ENCODE results near the gene SGCD. TPM values are rescaled to one million over a fixed set of nuclear protein-coding genes. Genes with fewer than 3 reads are reported as not detected.
A peak's percentile ranks its signal among the peaks of the same experiment; 100 is the strongest.

SGCD gene
- total and polyA plus RNA-seq, 10 donors, result 0.26 to 5.3 (median 1.3) TPM

DNA sequence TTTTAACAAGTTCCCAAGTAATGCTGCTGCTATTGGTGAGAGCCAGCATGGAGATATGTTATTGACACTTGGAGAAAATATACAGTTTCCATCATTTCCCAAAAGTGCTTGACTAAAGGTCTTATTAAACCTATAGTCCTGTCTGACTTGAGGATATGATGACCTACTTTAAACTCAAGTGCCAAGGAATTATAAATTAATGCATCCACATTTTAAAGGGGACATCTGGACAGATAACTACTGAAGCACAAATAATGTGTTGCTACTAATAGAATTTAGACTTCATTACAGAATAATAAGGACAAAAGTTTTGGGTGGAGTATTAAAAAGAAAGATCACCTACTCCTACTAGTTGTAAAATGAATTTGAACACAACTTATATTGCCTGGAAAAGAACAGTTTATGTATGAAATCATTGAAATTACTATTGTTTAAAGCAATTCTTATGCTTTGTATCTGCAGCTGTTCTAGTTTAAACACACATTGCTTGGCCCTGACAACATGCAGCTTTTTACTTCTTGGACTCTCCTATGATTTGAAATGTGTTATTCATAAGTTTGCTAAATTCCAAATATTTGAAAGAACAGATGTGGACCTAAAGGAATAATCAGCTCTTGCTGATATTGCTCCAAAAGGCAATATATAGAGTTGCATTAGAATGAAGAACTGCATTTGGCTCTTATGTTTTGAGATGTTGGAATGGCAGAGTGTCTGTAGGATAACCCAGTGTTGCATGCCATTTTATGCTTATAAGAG is 73.4 kb downstream of the SGCD start:
- Histone ChIP-seq H3K4me3 (no peak overlapping the region), H3K27ac (no peak overlapping the region), H3K27me3 (replicated peaks in 1 of 7) (no peaks in the 10 kb centered on the region), H3K36me3 (no peaks in the 10 kb centered on the region), H3K4me1 (peaks cover 0 to 12% (median 0%) of the 10 kb centered on the region in 6 donors), H3K9me3 (no peaks in the 10 kb centered on the region)
- intact Hi-C loops (cut with DNase I; ENCODE audit: low total_unique reads), result no loop called here
- DNase-seq, result no peak
- TF ChIP-seq POLR2AphosphoS5 (IDR thresholded peaks at IDR 0.05) (no peak), CTCF (IDR thresholded peaks at IDR 0.05 in 8 of 11, conservative IDR thresholded peaks at IDR 0.05 in 3 of 11) (no peak), POLR2A (IDR thresholded peaks at IDR 0.05) (no peak)

- Histone ChIP-seq H3K9me3 (no peaks in the 10 kb centered on the region), H3K27ac (no peak overlapping the region), H3K4me1 (peaks cover 0 to 12% (median 0%) of the 10 kb centered on the region in 6 donors), H3K4me3 (peak overlapping the region in 1 of 8 donors; percentile 52), H3K36me3 (no peaks in the 10 kb centered on the region), H3K27me3 (replicated peaks in 1 of 7) (no peaks in the 10 kb centered on the region)
- WGBS, 5 donors, result 70 to 82% (median 72%) methylated on average over 4 of the region's 4 CpGs
- DNase-seq, result no peak
- no peak for TF ChIP-seq CTCF (IDR thresholded peaks at IDR 0.05 in 8 of 11, conservative IDR thresholded peaks at IDR 0.05 in 3 of 11)
- no peak for TF ChIP-seq POLR2A (IDR thresholded peaks at IDR 0.05)
- no peak for TF ChIP-seq POLR2AphosphoS5 (IDR thresholded peaks at IDR 0.05)
- intact Hi-C loops (cut with DNase I; ENCODE audit: low total_unique reads), result no loop called here
These were observed 74.8 kb downstream of the SGCD start for GRCh38 chr5:156401804-156402203.

- WGBS, 5 donors, result 57 to 70% (median 63%) methylated on average over 8 of the region's 8 CpGs
- H3K27ac ChIP-seq, result no peak overlapping the region
- intact Hi-C loops (cut with DNase I; ENCODE audit: low total_unique reads), result no loop called here
- peaks cover 0 to 12% (median 0%) of the 10 kb centered on the region in 6 donors for H3K4me1 ChIP-seq
- H3K36me3 ChIP-seq, result no peaks in the 10 kb centered on the region
- no peak for TF ChIP-seq CTCF (IDR thresholded peaks at IDR 0.05 in 8 of 11, conservative IDR thresholded peaks at IDR 0.05 in 3 of 11)
- no peak for TF ChIP-seq POLR2A (IDR thresholded peaks at IDR 0.05)
- no peak for TF ChIP-seq POLR2AphosphoS5 (IDR thresholded peaks at IDR 0.05)
- peak overlapping the region in 1 of 8 donors; percentile 52 for H3K4me3 ChIP-seq
- DNase-seq, result no peak
- H3K27me3 ChIP-seq (replicated peaks in 1 of 7), result no peaks in the 10 kb centered on the region
- H3K9me3 ChIP-seq, result no peaks in the 10 kb centered on the region
These were observed 75.5 kb downstream of the SGCD start for GRCh38 chr5:156402387-156402921.

DNA sequence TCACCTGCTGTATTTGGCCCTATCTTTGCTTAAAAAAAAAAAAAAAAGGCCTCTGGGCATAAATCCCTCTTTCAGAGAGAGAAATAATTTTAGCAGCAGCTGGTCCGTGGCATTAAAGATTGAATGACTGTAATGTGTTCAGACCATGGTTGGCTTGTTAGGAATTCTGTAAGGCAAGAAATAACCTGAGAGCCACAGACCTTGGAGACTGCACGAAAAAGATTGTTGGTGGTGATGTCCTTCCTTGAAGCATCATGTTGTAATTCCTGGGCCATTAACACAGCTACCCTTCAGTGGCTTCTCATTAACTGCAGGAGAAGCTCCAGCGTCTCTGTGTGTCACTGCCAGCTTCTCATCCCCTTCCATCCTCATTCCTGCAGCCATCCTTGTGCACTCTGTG is 79.0 kb downstream of the SGCD start:
- 61 to 87% (median 78%) methylated on average over 3 of the region's 3 CpGs for WGBS, 5 donors
- intact Hi-C loops (cut with DNase I; ENCODE audit: low total_unique reads), result no loop called here
- TF ChIP-seq POLR2AphosphoS5 (IDR thresholded peaks at IDR 0.05) (no peak), POLR2A (IDR thresholded peaks at IDR 0.05) (no peak), CTCF (IDR thresholded peaks at IDR 0.05 in 8 of 11, conservative IDR thresholded peaks at IDR 0.05 in 3 of 11) (no peak)
- Histone ChIP-seq H3K27ac (no peak overlapping the region), H3K27me3 (replicated peaks in 1 of 7) (no peaks in the 10 kb centered on the region), H3K36me3 (no peaks in the 10 kb centered on the region), H3K4me1 (peaks cover 0 to 18% (median 0%) of the 10 kb centered on the region in 6 donors), H3K4me3 (no peak overlapping the region), H3K9me3 (no peaks in the 10 kb centered on the region)
- DNase-seq, result no peak

Data from spleen (tissue), 11 donors.